ENCODE results near the gene VIM.

Gene VIM

DNA sequence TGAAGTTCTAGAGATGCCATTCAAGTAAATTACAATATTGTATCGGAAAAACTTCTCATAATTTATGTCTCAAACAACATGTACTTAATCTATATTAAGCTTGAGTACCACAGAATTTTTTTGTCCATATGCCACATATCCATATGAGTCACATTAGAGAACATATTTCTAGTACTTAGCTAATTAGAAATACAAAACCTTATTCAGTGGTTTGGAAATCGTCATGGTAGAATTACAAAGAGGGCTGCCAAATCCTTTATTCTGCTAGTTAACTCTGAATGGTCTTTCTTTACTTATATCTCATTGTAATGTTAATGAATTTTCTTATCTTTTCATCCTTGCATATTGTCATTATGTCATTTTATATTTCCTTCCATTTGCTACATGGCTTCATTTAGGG is 9.0 kb upstream of the VIM start:
- TF ChIP-seq, protein P1, sequence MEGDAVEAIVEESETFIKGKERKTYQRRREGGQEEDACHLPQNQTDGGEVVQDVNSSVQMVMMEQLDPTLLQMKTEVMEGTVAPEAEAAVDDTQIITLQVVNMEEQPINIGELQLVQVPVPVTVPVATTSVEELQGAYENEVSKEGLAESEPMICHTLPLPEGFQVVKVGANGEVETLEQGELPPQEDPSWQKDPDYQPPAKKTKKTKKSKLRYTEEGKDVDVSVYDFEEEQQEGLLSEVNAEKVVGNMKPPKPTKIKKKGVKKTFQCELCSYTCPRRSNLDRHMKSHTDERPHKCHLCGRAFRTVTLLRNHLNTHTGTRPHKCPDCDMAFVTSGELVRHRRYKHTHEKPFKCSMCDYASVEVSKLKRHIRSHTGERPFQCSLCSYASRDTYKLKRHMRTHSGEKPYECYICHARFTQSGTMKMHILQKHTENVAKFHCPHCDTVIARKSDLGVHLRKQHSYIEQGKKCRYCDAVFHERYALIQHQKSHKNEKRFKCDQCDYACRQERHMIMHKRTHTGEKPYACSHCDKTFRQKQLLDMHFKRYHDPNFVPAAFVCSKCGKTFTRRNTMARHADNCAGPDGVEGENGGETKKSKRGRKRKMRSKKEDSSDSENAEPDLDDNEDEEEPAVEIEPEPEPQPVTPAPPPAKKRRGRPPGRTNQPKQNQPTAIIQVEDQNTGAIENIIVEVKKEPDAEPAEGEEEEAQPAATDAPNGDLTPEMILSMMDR (IDR thresholded peaks at IDR 0.05; ENCODE audit: insufficient read depth, low read depth, low read length, missing control alignments): no peak
- DNase-seq (ENCODE audit: low read depth): peak; percentile 35

DNA sequence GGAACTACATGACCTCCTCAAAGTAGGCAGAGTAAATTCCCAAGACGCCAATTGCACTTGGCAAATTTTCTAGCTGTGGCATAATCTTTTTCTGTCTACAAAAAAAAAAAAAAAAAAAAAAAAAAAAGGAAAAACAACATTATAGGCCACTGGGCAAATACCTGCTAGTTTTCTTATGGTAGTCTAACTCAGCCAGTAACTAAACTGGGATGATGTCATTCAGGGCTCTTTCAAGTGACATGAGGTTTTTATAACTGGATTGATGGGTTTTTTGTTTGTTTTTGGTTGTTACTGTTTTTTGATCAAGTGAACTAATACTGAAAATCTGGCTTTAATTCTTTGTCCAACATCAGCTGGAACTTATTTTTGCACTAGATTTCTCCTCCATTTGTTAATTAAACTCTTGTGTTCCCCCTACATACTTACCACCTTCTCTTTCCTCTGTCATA is 7.4 kb upstream of the VIM start:
- H3K4me3 ChIP-seq (ENCODE audit: low read length): no peak overlapping the region
- no peak for DNase-seq (ENCODE audit: low read depth)
- TF ChIP-seq, protein P1 (IDR thresholded peaks at IDR 0.05; ENCODE audit: insufficient read depth, low read depth, low read length, missing control alignments): no peak

More for the DNA sequence above, 9.0 kb upstream of the VIM start:
- H3K4me3 ChIP-seq (ENCODE audit: low read length): no peak overlapping the region

DNA sequence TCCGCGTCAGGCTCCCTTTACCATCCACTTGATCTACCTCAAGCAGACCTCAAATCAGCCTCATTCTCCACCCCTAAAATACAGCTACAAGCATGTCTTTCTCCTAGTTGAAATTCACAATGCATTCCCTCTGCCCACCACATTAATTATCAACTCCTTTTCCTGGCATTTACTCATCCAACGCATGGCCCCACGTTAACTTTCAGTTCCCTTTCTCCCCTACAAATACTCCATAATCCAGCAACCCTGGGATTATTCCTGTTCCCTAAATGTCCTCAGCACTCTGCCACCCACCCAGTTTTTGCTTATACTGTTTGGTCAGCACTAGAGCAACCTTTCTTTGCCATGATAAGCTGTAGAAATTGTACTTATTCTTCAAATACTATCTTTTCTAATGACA is 5.7 kb upstream of the VIM start:
- TF ChIP-seq, protein P1 (IDR thresholded peaks at IDR 0.05; ENCODE audit: insufficient read depth, low read depth, low read length, missing control alignments): no peak
- no peak for DNase-seq (ENCODE audit: low read depth)
- no peak overlapping the region for H3K4me3 ChIP-seq (ENCODE audit: low read length)

DNA sequence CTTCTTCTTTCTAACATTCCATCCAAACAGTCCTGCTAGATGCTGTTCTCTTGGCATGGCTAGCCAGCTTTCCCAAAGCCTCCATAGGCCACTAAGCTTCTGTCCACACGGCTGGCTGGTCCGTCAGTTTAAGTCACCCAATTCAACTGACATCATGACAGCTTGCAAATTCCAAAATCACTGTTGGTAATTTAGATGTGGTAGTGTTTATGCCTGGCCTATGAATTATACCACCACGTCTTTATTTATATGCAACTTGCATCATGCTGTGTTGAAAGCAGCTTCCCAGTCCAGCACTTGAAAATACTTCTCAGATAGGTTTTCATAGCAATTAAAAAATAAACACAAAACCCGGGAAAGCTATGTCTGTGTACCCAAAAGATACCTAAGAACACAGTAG is 2.2 kb upstream of the VIM start:
- no peak overlapping the region for H3K4me3 ChIP-seq (ENCODE audit: low read length)
- TF ChIP-seq, protein P1 (IDR thresholded peaks at IDR 0.05; ENCODE audit: insufficient read depth, low read depth, low read length, missing control alignments): no peak
- no peak for DNase-seq (ENCODE audit: low read depth)

DNA sequence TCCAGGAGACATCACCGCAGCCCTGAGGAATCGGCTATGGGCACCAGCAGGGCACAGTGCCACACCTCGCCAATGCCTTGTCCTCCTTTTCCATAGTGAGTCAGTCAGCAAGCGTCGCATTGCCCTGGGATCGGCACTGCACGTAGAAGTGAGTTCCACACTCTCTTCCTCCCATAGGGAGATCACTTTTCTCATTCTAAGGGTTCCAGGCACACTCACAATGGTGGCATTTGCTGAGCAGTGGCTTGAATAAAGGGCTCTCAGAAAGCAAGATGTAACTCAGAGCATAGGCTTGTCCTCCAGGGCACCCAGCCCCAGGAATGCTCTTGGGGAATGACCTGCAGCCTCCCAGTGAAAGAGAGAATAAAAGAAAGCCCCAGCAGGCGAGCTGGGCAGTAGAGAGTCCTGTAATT is 1.1 kb upstream of the VIM start:
- no peak for DNase-seq (ENCODE audit: low read depth)
- TF ChIP-seq, protein P1 (IDR thresholded peaks at IDR 0.05; ENCODE audit: insufficient read depth, low read depth, low read length, missing control alignments): no peak
- H3K4me3 ChIP-seq (ENCODE audit: low read length): no peak overlapping the region

DNA sequence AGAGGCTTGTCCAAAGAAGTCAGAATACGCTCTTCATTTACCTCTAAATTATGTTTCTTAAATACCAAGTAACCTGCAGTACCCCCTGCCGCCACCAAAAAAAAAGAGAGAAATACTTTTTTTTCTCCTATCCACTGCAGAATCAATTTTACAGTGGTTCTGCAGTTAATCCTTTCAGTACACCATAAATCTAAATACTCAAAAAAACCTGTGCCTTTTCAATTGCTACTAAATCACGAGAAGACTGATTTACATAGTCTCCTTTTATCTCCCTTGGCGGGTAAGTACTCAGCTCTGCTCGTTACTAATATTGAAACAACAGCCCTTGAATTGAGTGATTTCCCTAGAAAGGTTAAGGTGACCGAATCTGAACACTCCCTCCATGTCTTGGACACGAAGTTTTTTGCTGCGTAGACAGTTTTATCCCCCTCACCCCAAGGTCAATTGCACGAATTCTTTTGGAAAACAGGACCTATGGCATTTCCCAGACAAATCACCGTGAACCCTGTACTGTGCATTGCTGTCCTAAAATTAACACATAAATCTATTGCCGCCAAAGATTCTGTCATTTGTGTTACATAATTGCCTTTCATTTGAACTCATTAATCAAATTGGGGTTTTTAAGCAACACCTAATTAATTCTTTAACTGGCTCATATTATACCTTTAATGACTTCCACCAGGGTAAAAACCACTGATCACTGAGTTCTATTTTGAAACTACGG is 512 bp upstream of the VIM start:
- TF ChIP-seq, protein P1 (IDR thresholded peaks at IDR 0.05; ENCODE audit: insufficient read depth, low read depth, low read length, missing control alignments): peak; percentile 25
- no peak for DNase-seq (ENCODE audit: low read depth)
- no peak overlapping the region for H3K4me3 ChIP-seq (ENCODE audit: low read length)
